ENCODE measurements around the gene AP1S1.
A peak's percentile ranks its signal among the peaks of the same experiment; 100 is the strongest.

The AP1S1 gene

DNA sequence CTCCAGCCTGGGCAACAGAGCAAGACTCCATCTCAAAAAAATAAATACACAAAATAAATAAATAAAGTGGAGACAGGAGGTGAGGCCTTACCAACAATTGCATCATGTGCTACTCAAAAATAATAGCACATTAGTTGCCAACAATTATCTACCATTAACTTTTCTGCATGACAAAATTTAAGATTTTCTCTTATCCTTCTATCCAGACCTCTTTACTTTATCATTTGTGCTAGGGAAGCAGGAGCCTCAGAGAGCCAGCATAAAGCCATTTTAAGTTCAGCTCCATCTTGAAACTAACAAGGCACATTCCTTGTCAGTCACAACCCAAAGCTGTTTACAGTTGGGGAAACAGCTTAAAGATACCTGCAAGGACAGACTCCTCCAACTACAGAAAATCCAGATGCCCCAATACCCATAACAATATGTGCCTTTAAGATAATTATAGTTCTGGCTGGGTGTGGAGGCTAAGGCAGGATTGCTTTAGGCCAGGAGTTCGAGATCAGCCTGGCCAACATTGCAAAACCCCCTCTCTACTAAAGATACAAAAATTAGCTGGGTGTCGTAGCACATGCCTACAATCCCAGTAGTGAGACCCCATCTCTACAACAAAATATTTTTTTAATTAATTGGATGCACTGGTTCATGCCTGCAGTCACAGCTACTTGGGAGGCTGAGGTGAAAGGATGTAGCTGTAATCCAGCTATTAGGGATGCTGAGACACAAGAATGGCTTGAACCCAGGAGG lies 2.2 kb upstream of the AP1S1 start:
- TF ChIP-seq CTCF (IDR thresholded peaks at IDR 0.05; ENCODE audit: borderline replicate concordance, insufficient read depth, low read depth, low read length), result no peak
- no peak overlapping the region for H3K4me3 ChIP-seq (ENCODE audit: low read depth, low read length)

DNA sequence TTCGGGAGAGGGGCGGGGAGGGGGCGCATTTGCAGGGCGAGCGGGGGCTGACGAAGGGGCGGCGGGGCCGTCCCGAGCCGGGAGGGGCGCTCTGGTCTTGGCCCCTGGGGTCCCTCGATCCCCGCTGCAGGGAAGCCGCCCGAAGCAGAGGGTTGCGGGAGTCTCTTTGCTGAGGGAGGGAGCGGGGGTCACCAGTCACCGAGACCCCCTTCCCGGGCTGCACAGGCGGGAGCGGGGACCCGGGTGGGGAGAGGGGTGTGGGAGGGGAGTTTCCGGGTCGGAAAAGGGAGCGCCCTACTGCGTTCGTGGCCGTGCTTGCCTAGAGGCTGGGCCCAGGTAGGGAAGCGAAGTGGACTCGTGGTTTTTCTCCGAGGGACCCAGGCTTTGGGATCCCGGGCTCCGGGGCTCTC lies 422 bp downstream of the AP1S1 start:
- no peak for TF ChIP-seq CTCF (IDR thresholded peaks at IDR 0.05; ENCODE audit: borderline replicate concordance, insufficient read depth, low read depth, low read length)
- H3K4me3 ChIP-seq (ENCODE audit: low read depth, low read length), result peak overlapping the region; percentile 83

- TF ChIP-seq CTCF (IDR thresholded peaks at IDR 0.05; ENCODE audit: borderline replicate concordance, insufficient read depth, low read depth, low read length), result no peak
- H3K4me3 ChIP-seq (ENCODE audit: low read depth, low read length), result peak overlapping the region; percentile 83
Observed at GRCh38 chr7:101155303-101155702, 1.0 kb downstream of the AP1S1 start.

GRCh38 chr7:101156277-101156676 lies 2.0 kb downstream of the AP1S1 start:
- H3K4me3 ChIP-seq (ENCODE audit: low read depth, low read length), result no peak overlapping the region
- no peak for TF ChIP-seq CTCF (IDR thresholded peaks at IDR 0.05; ENCODE audit: borderline replicate concordance, insufficient read depth, low read depth, low read length)

DNA sequence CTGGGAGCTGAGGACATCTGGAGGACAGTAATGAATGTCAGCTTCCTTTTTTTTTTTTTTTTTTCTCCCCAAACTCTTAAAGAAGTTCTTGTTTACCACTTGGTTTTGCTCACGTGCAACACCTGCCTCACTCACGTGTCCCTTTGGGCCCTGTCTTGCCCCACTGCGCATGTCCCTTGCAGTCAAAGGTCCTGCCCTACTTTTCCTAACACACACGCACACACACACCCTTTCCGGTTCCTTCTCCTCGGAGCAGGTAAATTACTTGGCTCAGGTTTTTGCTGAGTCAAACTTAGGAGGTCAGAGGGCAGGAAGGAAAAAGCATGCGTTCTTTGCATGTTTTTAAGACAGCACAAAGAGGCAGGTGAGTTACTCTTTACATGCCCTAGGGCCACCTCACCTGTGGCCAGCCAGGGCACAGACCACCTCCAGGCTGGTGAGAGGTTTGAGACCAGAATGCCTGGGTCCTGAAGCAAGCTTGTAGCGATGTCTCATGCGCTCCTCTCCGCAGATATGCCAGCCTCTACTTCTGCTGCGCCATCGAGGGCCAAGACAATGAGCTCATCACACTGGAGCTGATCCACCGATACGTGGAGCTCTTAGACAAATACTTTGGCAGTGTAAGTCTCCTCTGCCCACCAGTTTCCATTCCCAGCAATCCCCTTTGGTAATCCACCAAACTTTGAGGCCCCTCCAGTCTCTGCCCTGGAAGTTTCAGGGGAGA lies 2.8 kb downstream of the AP1S1 start:
- no peak for TF ChIP-seq CTCF (IDR thresholded peaks at IDR 0.05; ENCODE audit: borderline replicate concordance, insufficient read depth, low read depth, low read length)

DNA sequence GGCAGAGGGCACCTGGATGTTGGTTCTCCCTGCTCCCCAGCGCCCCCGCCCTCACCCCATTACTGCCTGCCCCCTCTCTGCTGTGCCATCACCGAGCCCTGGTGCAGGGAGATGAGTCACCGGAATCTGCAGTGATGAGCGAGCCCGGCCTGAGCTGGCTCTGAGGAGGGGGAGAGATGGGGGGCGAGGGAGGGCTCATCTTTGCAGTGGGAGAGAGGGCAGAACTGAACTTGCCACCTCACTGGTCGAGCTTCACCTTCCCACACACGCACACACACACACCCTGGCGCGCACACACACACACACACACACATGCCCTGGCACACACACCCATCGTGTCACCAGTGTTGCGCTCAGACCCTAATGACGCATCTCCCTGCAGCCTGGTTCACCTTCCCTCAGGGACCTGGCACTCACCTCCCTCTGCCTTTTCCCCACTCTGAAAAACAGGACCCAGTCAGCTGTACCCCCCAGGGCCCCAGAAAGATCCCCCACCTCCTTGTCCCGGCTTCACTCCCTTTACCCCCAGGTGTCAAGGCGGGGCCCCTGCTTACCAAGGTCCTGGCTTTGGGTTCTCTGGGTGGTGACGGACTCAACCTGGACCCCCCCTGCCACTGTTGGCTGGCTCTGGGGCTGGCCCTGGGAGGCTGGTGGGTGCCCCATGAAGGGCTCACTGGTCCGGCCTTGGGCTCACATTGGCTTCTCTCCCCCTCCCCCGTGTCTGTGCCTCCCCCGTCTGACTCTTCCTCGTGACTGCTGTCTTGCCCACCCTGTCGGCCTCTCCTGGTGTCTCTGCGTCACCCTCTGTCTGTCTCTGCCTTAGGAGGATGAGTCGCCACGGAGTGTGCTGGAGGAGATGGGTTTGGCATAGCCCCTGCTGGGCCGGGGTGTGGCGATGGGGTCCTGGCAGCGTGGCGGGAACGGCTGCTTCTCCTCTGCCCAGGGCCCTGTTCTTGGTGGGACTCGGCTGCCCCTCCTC lies 5.7 kb downstream of the AP1S1 start:
- no peak overlapping the region for H3K4me3 ChIP-seq (ENCODE audit: low read depth, low read length)
- TF ChIP-seq CTCF (IDR thresholded peaks at IDR 0.05; ENCODE audit: borderline replicate concordance, insufficient read depth, low read depth, low read length), result no peak

More for the DNA sequence above, 2.8 kb downstream of the AP1S1 start:
- no peak overlapping the region for H3K4me3 ChIP-seq (ENCODE audit: low read depth, low read length)
